Thyroid gland (tissue), 4 donors: ENCODE data around the gene RRBP1.

Experiments used
- CTCF ChIP-seq, 6 experiments: fragments of 200-600 bp in 3 of 6; fragments of 450-650 bp in 3 of 6; sonication (generic) in 3 of 6; IDR thresholded peaks; one replicate each; pipeline ENCODE4 v1.5.1; 2016 to 2019; ENCODE audit warnings: antibody characterized with exemption in 6 of 6, mild to moderate bottlenecking in 2 of 6, inconsistent platforms in 1 of 6, moderate library complexity in 1 of 6
- POLR2A ChIP-seq, 2 donors: fragments of 450-650 bp; IDR thresholded peaks; one replicate each; pipeline ENCODE4 v1.6.1; 2017; ENCODE audit warnings: antibody characterized with exemption in 2 of 2, mild to moderate bottlenecking in 2 of 2, moderate library complexity in 1 of 2

GRCh38 chr20:17606001-17606400, 76.0 kb downstream of the RRBP1 start:
- TF ChIP-seq CTCF (IDR thresholded peaks at IDR 0.05): no peak
- TF ChIP-seq POLR2A (IDR thresholded peaks at IDR 0.05): no peak
